GM12874 (cell line): Measurements from ENCODE around the gene RFFL.
A peak's percentile ranks its signal among the peaks of the same experiment; 100 is the strongest.

Experiments used
- CTCF ChIP-seq: IDR thresholded peaks from 2 replicates; pipeline ENCODE4 v1.5.1; 2011; ENCODE audit warnings: low read depth, mild to moderate bottlenecking, control low read depth, low read length, moderate library complexity; ENCODE audit not compliant: insufficient read depth

RFFL gene

GRCh38 chr17:35095741-35096140 lies 32.2 kb upstream of the RFFL start:
- no peak for TF ChIP-seq CTCF

GRCh38 chr17:35094902-35095301 lies 31.4 kb upstream of the RFFL start:
- TF ChIP-seq CTCF = no peak

- no peak for TF ChIP-seq CTCF
Measured at GRCh38 chr17:35089586-35090296, 26.2 kb upstream of the RFFL start.

GRCh38 chr17:35088881-35089585 lies 25.5 kb upstream of the RFFL start:
- peak; percentile 87 for TF ChIP-seq CTCF

- TF ChIP-seq CTCF = no peak
Measured at GRCh38 chr17:35088356-35088880, 24.9 kb upstream of the RFFL start.

- TF ChIP-seq CTCF = no peak
Measured at GRCh38 chr17:35087731-35088355, 24.3 kb upstream of the RFFL start.

- TF ChIP-seq CTCF = no peak
Measured at GRCh38 chr17:35086931-35087573, 23.5 kb upstream of the RFFL start.
